Ishikawa (cell line): Measurements from ENCODE around the gene TKTL1.

Experiments used
- CEBPB ChIP-seq: IDR thresholded peaks from 2 replicates; pipeline ENCODE4 v1.6.1; 2012
- CREB1 ChIP-seq: IDR thresholded peaks from 2 replicates; pipeline ENCODE4 v1.6.1; 2012; ENCODE audit warnings: low read depth
- EP300 ChIP-seq: IDR thresholded peaks from 2 replicates; pipeline ENCODE4 v1.6.1; 2012; ENCODE audit warnings: borderline replicate concordance
- FOXM1 ChIP-seq: IDR thresholded peaks from 2 replicates; pipeline ENCODE4 v1.6.1; 2012; ENCODE audit warnings: low read depth, borderline replicate concordance
- NFIC ChIP-seq: IDR thresholded peaks from 2 replicates; pipeline ENCODE4 v1.6.1; 2012
- RAD21 ChIP-seq: IDR thresholded peaks from 2 replicates; pipeline ENCODE4 v1.6.1; 2012; ENCODE audit warnings: low read depth
- TAF1 ChIP-seq: IDR thresholded peaks from 2 replicates; pipeline ENCODE4 v1.6.1; 2012; ENCODE audit warnings: low read depth, mild to moderate bottlenecking
- TEAD4 ChIP-seq: IDR thresholded peaks from 2 replicates; pipeline ENCODE4 v1.6.1; 2012
- YY1 ChIP-seq: IDR thresholded peaks from 2 replicates; pipeline ENCODE4 v1.6.1; 2012; ENCODE audit warnings: low read depth
- ZBTB7A ChIP-seq: IDR thresholded peaks from 2 replicates; pipeline ENCODE4 v1.6.1; 2012; ENCODE audit warnings: low read depth
- TF ChIP-seq, protein P1 (sequence below): IDR thresholded peaks from 2 replicates; pipeline ENCODE4 v1.6.1; 2012; ENCODE audit warnings: low read depth, mild to moderate bottlenecking
- TF ChIP-seq, protein P2 (sequence below): IDR thresholded peaks from 2 replicates; pipeline ENCODE4 v1.6.1; 2012

DNA sequence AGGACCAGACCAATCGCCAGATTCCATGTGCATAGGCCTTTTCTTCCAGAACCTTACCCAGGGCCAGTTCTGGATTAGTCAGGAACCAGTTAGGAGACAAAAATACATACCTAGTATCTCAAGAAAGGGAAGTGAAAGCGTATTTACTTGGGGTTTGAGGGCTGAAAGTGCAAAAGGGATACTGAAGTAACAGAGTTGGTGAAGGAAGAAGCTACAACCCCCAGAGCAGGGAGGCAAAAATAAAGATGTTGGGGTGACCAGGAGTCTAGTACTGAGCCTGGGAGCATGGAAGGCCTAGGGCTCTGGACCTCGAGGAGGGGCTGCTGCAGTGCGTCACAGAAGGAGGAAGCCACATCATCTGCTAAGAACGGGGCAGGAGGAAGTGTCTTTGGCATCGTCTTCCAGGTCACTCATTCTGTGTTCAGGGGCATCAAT, 38.3 kb downstream of the TKTL1 start:
- TF ChIP-seq, protein P1, sequence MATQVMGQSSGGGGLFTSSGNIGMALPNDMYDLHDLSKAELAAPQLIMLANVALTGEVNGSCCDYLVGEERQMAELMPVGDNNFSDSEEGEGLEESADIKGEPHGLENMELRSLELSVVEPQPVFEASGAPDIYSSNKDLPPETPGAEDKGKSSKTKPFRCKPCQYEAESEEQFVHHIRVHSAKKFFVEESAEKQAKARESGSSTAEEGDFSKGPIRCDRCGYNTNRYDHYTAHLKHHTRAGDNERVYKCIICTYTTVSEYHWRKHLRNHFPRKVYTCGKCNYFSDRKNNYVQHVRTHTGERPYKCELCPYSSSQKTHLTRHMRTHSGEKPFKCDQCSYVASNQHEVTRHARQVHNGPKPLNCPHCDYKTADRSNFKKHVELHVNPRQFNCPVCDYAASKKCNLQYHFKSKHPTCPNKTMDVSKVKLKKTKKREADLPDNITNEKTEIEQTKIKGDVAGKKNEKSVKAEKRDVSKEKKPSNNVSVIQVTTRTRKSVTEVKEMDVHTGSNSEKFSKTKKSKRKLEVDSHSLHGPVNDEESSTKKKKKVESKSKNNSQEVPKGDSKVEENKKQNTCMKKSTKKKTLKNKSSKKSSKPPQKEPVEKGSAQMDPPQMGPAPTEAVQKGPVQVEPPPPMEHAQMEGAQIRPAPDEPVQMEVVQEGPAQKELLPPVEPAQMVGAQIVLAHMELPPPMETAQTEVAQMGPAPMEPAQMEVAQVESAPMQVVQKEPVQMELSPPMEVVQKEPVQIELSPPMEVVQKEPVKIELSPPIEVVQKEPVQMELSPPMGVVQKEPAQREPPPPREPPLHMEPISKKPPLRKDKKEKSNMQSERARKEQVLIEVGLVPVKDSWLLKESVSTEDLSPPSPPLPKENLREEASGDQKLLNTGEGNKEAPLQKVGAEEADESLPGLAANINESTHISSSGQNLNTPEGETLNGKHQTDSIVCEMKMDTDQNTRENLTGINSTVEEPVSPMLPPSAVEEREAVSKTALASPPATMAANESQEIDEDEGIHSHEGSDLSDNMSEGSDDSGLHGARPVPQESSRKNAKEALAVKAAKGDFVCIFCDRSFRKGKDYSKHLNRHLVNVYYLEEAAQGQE, result no peak
- TF ChIP-seq EP300 (no peak), TAF1 (no peak), ZBTB7A (no peak), CEBPB (no peak), RAD21 (no peak), NFIC (no peak), CREB1 (no peak), FOXM1 (no peak), TEAD4 (no peak), YY1 (no peak)
- TF ChIP-seq, protein P2, sequence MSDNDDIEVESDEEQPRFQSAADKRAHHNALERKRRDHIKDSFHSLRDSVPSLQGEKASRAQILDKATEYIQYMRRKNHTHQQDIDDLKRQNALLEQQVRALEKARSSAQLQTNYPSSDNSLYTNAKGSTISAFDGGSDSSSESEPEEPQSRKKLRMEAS, result no peak
